PFSK-1 (cell line): Measurements from ENCODE around the gene IFNL2.

Source experiments
- FOXP2 ChIP-seq: optimal IDR thresholded peaks from 2 replicates; pipeline ENCODE3; 2011; ENCODE audit warnings: borderline replicate concordance, control low read depth, inconsistent platforms; ENCODE audit not compliant: insufficient read depth; ENCODE audit errors: extremely low read length, extremely low read depth
- POLR2AphosphoS5 ChIP-seq: IDR thresholded peaks from 2 replicates; pipeline ENCODE4 v1.6.1; 2012; ENCODE audit warnings: low read depth, mild to moderate bottlenecking, control low read depth, low read length, moderate library complexity
- SIN3A ChIP-seq: IDR thresholded peaks from 2 replicates; pipeline ENCODE4 v1.6.1; 2012; ENCODE audit warnings: mild to moderate bottlenecking, low read length, moderate library complexity, borderline replicate concordance; ENCODE audit not compliant: insufficient read depth
- TAF1 ChIP-seq: IDR thresholded peaks from 2 replicates; pipeline ENCODE4 v1.6.1; 2012; ENCODE audit warnings: low read length, control low read depth, borderline replicate concordance; ENCODE audit not compliant: insufficient read depth
- TF ChIP-seq, protein P1 (sequence below), 2 experiments: IDR thresholded peaks; 2 replicates each; pipeline versions ENCODE4 v1.6.1 to v1.8.0; 2011 to 2012; ENCODE audit warnings: low read depth in 2 of 2, low read length in 2 of 2, control low read depth in 1 of 2, inconsistent platforms in 1 of 2, mild to moderate bottlenecking in 1 of 2, moderate library complexity in 1 of 2; ENCODE audit not compliant: insufficient read depth in 1 of 2

The IFNL2 gene

DNA sequence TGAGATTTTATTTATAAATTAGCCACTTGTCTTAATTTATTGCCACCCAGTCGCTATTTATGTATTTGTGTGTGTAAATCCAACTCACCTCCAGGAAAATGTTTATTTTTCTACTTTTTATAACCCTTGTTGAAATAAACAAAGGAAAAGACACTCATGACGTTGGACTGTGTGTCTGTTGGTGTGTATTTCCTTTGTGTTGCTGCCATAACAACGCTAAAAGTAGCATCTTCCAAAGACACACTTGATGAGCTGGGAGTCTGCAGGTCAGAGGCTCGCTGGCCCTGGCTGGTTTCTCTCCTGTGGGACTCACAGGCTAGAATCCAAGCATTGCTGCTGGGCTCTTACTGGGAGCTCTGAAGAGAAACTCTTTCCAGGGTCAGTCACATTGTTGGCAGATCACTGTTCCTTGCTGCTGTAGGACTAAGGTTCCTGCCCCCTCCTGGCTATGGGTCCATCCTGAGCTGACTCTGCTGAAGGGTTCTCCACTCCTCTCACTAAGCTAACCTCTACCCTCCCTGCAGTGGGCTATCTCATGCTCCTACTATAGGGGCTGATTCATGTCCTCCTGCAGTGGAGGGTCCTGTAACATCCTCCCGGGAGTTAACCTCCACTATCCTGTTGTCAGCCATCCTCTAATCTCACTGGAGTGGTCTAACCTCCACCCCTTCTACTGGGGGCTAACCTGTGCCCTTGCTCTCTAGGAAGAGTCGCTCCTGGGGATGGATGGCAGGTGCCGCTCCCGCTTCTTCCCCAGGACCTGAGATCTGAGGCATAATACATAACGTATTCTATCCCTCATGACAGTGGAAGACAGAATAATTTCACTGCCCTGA is 2.1 kb downstream of the IFNL2 start:
- TF ChIP-seq POLR2AphosphoS5, result no peak
- TF ChIP-seq, protein P1, sequence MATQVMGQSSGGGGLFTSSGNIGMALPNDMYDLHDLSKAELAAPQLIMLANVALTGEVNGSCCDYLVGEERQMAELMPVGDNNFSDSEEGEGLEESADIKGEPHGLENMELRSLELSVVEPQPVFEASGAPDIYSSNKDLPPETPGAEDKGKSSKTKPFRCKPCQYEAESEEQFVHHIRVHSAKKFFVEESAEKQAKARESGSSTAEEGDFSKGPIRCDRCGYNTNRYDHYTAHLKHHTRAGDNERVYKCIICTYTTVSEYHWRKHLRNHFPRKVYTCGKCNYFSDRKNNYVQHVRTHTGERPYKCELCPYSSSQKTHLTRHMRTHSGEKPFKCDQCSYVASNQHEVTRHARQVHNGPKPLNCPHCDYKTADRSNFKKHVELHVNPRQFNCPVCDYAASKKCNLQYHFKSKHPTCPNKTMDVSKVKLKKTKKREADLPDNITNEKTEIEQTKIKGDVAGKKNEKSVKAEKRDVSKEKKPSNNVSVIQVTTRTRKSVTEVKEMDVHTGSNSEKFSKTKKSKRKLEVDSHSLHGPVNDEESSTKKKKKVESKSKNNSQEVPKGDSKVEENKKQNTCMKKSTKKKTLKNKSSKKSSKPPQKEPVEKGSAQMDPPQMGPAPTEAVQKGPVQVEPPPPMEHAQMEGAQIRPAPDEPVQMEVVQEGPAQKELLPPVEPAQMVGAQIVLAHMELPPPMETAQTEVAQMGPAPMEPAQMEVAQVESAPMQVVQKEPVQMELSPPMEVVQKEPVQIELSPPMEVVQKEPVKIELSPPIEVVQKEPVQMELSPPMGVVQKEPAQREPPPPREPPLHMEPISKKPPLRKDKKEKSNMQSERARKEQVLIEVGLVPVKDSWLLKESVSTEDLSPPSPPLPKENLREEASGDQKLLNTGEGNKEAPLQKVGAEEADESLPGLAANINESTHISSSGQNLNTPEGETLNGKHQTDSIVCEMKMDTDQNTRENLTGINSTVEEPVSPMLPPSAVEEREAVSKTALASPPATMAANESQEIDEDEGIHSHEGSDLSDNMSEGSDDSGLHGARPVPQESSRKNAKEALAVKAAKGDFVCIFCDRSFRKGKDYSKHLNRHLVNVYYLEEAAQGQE (IDR thresholded peaks at IDR 0.05; ENCODE audit: insufficient read depth in 1 of 2, low read depth in 2 of 2, low read length in 2 of 2), result no peak
- no peak for TF ChIP-seq SIN3A
- TF ChIP-seq FOXP2, result no peak
- no peak for TF ChIP-seq TAF1

DNA sequence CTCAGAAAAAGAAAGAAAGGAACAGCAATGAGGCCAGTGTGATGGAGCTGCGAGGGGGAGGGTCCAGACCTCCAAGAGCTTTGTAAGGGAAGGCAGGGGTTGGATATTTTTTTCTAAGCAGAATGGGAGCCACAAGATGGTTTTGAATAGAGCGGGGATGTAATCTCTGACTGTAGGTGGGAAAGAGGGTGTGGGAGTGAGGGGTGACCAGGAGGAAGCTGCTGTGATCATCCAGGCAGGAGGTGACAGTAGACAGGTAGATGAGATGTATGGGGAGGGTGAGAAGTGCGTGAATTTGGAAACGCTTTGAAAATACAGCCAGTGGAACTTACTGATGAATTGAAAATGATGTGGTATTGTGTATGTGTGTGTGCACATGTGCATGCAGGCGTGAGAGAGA is 7.4 kb downstream of the IFNL2 start:
- TF ChIP-seq SIN3A, result no peak
- no peak for TF ChIP-seq POLR2AphosphoS5
- TF ChIP-seq TAF1, result no peak
- TF ChIP-seq, protein P1 (IDR thresholded peaks at IDR 0.05; ENCODE audit: insufficient read depth in 1 of 2, low read depth in 2 of 2, low read length in 2 of 2), result no peak
- TF ChIP-seq FOXP2, result no peak

- TF ChIP-seq SIN3A, result no peak
- no peak for TF ChIP-seq TAF1
- TF ChIP-seq, protein P1 (IDR thresholded peaks at IDR 0.05; ENCODE audit: insufficient read depth in 1 of 2, low read depth in 2 of 2, low read length in 2 of 2), result no peak
- TF ChIP-seq FOXP2, result no peak
- TF ChIP-seq POLR2AphosphoS5, result no peak
Measured at GRCh38 chr19:39276740-39277139, 8.5 kb downstream of the IFNL2 start.

DNA sequence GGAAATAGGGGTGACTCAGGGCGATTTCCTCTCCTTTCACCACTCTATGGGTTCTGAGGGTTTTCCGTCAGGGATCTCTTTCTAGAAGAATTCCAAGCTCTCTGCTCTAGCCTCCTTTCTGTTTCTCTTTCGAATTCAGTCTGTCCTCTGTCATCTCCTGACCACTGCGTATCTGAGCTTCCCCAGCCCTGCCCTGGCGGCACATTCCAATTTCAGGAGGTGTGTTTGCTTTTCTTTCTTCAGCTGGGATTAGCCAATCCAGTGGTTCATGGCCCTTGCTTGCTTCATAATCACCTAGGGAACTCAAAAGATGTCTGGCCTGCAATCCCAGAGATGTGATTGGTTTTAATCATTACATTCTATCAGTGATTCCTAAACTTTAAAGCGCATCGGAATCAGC is 9.4 kb downstream of the IFNL2 start:
- no peak for TF ChIP-seq FOXP2
- TF ChIP-seq TAF1, result no peak
- no peak for TF ChIP-seq POLR2AphosphoS5
- TF ChIP-seq, protein P1 (IDR thresholded peaks at IDR 0.05; ENCODE audit: insufficient read depth in 1 of 2, low read depth in 2 of 2, low read length in 2 of 2), result no peak
- TF ChIP-seq SIN3A, result no peak
